ENCODE measurements around the gene CCDC172.

- TF ChIP-seq CTCF (conservative IDR thresholded peaks at IDR 0.05; ENCODE audit: low read depth, low read length) (no peak), SMC3 (IDR thresholded peaks at IDR 0.05; ENCODE audit: low read depth, low read length) (no peak), POLR2A (IDR thresholded peaks at IDR 0.05; ENCODE audit: low read depth, low read length) (no peak)
These were observed 4.9 kb downstream of the CCDC172 start for GRCh38 chr10:116329153-116329552.

Data from IMR-90 (cell line).